K562 (cell line): ENCODE measurements around the gene ZNF169. TPM values are rescaled to one million over a fixed set of nuclear protein-coding genes. Genes with fewer than 3 reads are reported as not detected.
A peak's percentile ranks its signal among the peaks of the same experiment; 100 is the strongest.

Experiments
- EP400 ChIP-seq: fragments of 450-650 bp; IDR thresholded peaks from 2 replicates; pipeline ENCODE4 v1.6.1; 2017; ENCODE audit warnings: antibody characterized with exemption, mild to moderate bottlenecking, moderate library complexity
- HCFC1 ChIP-seq: IDR thresholded peaks from 2 replicates; pipeline ENCODE4 v1.6.1; 2012; ENCODE audit warnings: low read depth, low read length, improper control_type of control experiment
- HDAC1 ChIP-seq, 2 experiments: fragments of 450-650 bp; IDR thresholded peaks; 2 replicates each; pipeline ENCODE4 v1.6.1; 2016 to 2017; ENCODE audit warnings: inconsistent platforms in 1 of 2, mild to moderate bottlenecking in 1 of 2, moderate library complexity in 1 of 2
- KLF13 ChIP-seq: fragments of 450-650 bp; IDR thresholded peaks from 2 replicates; pipeline ENCODE4 v1.6.1; 2016; ENCODE audit warnings: missing genetic modification characterization, low read depth, mild to moderate bottlenecking, missing compliant biosample characterization, moderate library complexity, borderline replicate concordance
- NR2C1 ChIP-seq, 2 experiments: fragments of 450-650 bp; IDR thresholded peaks; 2 replicates each; pipeline ENCODE4 v1.6.1; 2017; ENCODE audit warnings: mild to moderate bottlenecking in 2 of 2, antibody characterized with exemption in 1 of 2, inconsistent platforms in 1 of 2, missing compliant biosample characterization in 1 of 2, missing genetic modification characterization in 1 of 2
- PHF20 ChIP-seq: fragments of 450-650 bp; IDR thresholded peaks from 2 replicates; pipeline ENCODE4 v1.6.1; 2018; ENCODE audit not compliant: partially characterized antibody
- RBM14 ChIP-seq: fragments of 200-400 bp; formaldehyde crosslinking; IDR thresholded peaks from 2 replicates; pipeline ENCODE4 v1.6.1; 2018; ENCODE audit warnings: low read depth, mild to moderate bottlenecking, low read length, moderate library complexity, borderline replicate concordance; ENCODE audit not compliant: insufficient read depth
- SIX5 ChIP-seq, 2 experiments: IDR thresholded peaks; 2 replicates each; pipeline ENCODE4 v1.6.1; 2011; ENCODE audit warnings: low read length in 2 of 2, borderline replicate concordance in 1 of 2, low read depth in 1 of 2, mild to moderate bottlenecking in 1 of 2, moderate library complexity in 1 of 2; ENCODE audit not compliant: insufficient read depth in 1 of 2
- SLC30A9 ChIP-seq: fragments of 250-450 bp; sonication (Bioruptor Pico); IDR thresholded peaks from 2 replicates; pipeline ENCODE4 v1.8.0; 2022; ENCODE audit warnings: mild to moderate bottlenecking, moderate library complexity
- ZFX ChIP-seq: sonication (generic); formaldehyde crosslinking; IDR thresholded peaks from 2 replicates; pipeline ENCODE4 v1.8.0; 2022; ENCODE audit warnings: mild to moderate bottlenecking, missing genetic modification reagents, moderate library complexity
- ZNF143 ChIP-seq: sonication (generic); formaldehyde crosslinking; IDR thresholded peaks from 2 replicates; pipeline ENCODE4 v1.9.0; 2022; ENCODE audit warnings: mild to moderate bottlenecking, missing genetic modification reagents
- ZNF263 ChIP-seq: sonication (generic); formaldehyde crosslinking; IDR thresholded peaks from 2 replicates; pipeline ENCODE4 v1.8.0; 2022; ENCODE audit warnings: mild to moderate bottlenecking, missing genetic modification reagents, borderline replicate concordance
- ZNF695 ChIP-seq: fragments of 450-650 bp; formaldehyde crosslinking; IDR thresholded peaks from 2 replicates; pipeline ENCODE4 v1.4.0; 2020; ENCODE audit warnings: mild to moderate bottlenecking, moderate library complexity
- polyA plus RNA-seq, 8 experiments: library from polyadenylated mRNA; depleted of rRNA in 4 of 8; stranded (reverse) in 5 of 8; unstranded in 3 of 8; fragments of >200 nt; fragmentation: Nextera tagmentation in 2 of 8; fragmentation: Illumina TruSeq in 1 of 8; extraction: Ambion mirVana in 2 of 8; extraction: Trizol in 1 of 8; gene quantifications; 2 replicates each; pipeline versions ENCODE4 v1.2.1 to v1.2.3, GENCODE V29; 2011 to 2014; ENCODE audit warnings: inconsistent platforms in 1 of 8, missing spikeins in 1 of 8
- total RNA-seq, 7 experiments: library from RNA; depleted of rRNA in 6 of 7; stranded (reverse); fragments of >200 nt in 6 of 7; fragmentation: Illumina TruSeq in 2 of 7; extraction: Trizol in 2 of 7; gene quantifications; 2 replicates each; pipeline versions ENCODE4 v1.2.1 to v1.2.3, GENCODE V29; 2011 to 2021; ENCODE audit warnings: low replicate concordance in 1 of 7
- TF ChIP-seq, protein P1 (sequence below): IDR thresholded peaks from 3 replicates; pipeline ENCODE4 v1.6.1; 2011; ENCODE audit warnings: borderline replicate concordance, mild to moderate bottlenecking, moderate library complexity; ENCODE audit not compliant: insufficient read length; ENCODE audit errors: extremely low read depth
- TF ChIP-seq, protein P2 (sequence below): fragments of 250-450 bp; sonication (Bioruptor Pico); IDR thresholded peaks from 2 replicates; pipeline ENCODE4 v1.4.0; 2020; ENCODE audit warnings: mild to moderate bottlenecking
- TF ChIP-seq, protein P3 (sequence below): fragments of 250-450 bp; sonication (Bioruptor Pico); IDR thresholded peaks from 2 replicates; pipeline ENCODE4 v1.4.0; 2020

Gene ZNF169
- total and polyA plus RNA-seq, 9 of the 15 experiments (the other 6 are each of a cell fraction or from before 2014, with no cell fraction given), result 2.0 to 16.2 (median 5.6) TPM

DNA sequence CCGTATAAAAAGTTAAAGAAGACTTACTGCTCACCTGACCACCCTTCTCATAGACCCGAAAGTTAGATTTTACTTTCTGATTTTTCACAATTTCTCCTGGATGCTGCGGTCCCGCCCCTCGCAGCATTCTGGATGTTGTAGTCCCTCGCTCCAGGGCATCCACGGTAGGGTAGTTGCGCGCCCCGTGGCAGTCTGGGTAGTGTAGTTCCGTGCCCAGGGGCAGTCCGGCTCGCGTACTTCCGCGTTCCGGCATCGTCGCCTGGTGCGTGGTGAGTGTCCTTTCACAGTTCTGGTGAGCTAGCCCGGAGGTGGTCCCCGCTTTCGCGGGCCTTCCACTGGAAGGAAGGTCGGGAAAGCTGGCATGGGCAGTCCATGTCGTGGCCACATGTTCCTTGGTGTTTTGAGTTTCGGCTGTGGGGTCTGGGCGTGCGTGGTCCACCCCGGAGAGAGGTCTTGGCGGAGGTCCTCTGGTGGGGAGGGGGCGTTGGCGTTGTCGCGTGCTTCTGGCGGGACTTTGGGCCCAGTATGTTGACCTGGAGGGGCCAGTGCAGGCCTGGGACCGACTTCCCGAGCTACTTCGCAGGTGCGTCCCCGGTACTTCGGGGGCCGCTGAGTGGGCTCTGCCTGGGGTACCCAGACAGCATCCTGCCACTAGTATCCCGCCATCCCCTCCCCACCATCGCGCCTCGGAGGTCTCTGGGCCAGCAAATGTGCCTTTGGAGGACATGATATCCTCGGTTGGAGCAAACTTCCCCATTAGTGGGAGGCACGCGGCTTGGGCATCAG is at the start of gene ZNF169 (continued):
- peak; percentile 24; the same call in 1 of the 2 replicates for TF ChIP-seq KLF13
- peak; percentile 96 for TF ChIP-seq ZNF143 (CRISPR knock-in tag)
- TF ChIP-seq EP400, result peak; percentile 71
- peak; percentile 44 for TF ChIP-seq PHF20
- TF ChIP-seq RBM14, result no peak
- peak; percentile 85 for TF ChIP-seq ZFX (CRISPR knock-in tag)
- TF ChIP-seq HDAC1 (IDR thresholded peaks at IDR 0.05), result peak in 1 of 2 experiments; percentile 66; a peak in 2 of 4 replicates
- no peak for TF ChIP-seq ZNF263 (CRISPR knock-in tag)
- TF ChIP-seq NR2C1 (IDR thresholded peaks at IDR 0.05), result no peak
- TF ChIP-seq NR2C1 (tag; IDR thresholded peaks at IDR 0.05), result peak; percentile 80
- TF ChIP-seq, protein P1, sequence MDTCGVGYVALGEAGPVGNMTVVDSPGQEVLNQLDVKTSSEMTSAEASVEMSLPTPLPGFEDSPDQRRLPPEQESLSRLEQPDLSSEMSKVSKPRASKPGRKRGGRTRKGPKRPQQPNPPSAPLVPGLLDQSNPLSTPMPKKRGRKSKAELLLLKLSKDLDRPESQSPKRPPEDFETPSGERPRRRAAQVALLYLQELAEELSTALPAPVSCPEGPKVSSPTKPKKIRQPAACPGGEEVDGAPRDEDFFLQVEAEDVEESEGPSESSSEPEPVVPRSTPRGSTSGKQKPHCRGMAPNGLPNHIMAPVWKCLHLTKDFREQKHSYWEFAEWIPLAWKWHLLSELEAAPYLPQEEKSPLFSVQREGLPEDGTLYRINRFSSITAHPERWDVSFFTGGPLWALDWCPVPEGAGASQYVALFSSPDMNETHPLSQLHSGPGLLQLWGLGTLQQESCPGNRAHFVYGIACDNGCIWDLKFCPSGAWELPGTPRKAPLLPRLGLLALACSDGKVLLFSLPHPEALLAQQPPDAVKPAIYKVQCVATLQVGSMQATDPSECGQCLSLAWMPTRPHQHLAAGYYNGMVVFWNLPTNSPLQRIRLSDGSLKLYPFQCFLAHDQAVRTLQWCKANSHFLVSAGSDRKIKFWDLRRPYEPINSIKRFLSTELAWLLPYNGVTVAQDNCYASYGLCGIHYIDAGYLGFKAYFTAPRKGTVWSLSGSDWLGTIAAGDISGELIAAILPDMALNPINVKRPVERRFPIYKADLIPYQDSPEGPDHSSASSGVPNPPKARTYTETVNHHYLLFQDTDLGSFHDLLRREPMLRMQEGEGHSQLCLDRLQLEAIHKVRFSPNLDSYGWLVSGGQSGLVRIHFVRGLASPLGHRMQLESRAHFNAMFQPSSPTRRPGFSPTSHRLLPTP, result no peak
- TF ChIP-seq HCFC1, result peak; percentile 97
- TF ChIP-seq, protein P2, sequence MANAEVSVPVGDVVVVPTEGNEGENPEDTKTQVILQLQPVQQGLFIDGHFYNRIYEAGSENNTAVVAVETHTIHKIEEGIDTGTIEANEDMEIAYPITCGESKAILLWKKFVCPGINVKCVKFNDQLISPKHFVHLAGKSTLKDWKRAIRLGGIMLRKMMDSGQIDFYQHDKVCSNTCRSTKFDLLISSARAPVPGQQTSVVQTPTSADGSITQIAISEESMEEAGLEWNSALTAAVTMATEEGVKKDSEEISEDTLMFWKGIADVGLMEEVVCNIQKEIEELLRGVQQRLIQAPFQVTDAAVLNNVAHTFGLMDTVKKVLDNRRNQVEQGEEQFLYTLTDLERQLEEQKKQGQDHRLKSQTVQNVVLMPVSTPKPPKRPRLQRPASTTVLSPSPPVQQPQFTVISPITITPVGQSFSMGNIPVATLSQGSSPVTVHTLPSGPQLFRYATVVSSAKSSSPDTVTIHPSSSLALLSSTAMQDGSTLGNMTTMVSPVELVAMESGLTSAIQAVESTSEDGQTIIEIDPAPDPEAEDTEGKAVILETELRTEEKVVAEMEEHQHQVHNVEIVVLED (CRISPR knock-in tag), result peak; percentile 76
- TF ChIP-seq ZNF695 (CRISPR knock-in tag), result no peak
- TF ChIP-seq, protein P3, sequence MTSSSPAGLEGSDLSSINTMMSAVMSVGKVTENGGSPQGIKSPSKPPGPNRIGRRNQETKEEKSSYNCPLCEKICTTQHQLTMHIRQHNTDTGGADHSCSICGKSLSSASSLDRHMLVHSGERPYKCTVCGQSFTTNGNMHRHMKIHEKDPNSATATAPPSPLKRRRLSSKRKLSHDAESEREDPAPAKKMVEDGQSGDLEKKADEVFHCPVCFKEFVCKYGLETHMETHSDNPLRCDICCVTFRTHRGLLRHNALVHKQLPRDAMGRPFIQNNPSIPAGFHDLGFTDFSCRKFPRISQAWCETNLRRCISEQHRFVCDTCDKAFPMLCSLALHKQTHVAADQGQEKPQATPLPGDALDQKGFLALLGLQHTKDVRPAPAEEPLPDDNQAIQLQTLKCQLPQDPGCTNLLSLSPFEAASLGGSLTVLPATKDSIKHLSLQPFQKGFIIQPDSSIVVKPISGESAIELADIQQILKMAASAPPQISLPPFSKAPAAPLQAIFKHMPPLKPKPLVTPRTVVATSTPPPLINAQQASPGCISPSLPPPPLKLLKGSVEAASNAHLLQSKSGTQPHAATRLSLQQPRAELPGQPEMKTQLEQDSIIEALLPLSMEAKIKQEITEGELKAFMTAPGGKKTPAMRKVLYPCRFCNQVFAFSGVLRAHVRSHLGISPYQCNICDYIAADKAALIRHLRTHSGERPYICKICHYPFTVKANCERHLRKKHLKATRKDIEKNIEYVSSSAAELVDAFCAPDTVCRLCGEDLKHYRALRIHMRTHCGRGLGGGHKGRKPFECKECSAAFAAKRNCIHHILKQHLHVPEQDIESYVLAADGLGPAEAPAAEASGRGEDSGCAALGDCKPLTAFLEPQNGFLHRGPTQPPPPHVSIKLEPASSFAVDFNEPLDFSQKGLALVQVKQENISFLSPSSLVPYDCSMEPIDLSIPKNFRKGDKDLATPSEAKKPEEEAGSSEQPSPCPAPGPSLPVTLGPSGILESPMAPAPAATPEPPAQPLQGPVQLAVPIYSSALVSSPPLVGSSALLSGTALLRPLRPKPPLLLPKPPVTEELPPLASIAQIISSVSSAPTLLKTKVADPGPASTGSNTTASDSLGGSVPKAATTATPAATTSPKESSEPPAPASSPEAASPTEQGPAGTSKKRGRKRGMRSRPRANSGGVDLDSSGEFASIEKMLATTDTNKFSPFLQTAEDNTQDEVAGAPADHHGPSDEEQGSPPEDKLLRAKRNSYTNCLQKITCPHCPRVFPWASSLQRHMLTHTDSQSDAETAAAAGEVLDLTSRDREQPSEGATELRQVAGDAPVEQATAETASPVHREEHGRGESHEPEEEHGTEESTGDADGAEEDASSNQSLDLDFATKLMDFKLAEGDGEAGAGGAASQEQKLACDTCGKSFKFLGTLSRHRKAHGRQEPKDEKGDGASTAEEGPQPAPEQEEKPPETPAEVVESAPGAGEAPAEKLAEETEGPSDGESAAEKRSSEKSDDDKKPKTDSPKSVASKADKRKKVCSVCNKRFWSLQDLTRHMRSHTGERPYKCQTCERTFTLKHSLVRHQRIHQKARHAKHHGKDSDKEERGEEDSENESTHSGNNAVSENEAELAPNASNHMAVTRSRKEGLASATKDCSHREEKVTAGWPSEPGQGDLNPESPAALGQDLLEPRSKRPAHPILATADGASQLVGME, result 0 out of 2 replicates have a peak, but pooled peaks have one; percentile 9
- no peak for TF ChIP-seq SLC30A9 (CRISPR knock-in tag)
- TF ChIP-seq SIX5 (IDR thresholded peaks at IDR 0.05; ENCODE audit: borderline replicate concordance in 1 of 2, insufficient read depth in 1 of 2, low read depth in 1 of 2, low read length in 2 of 2), result peak; percentile 94
